Keratinocyte (primary cell): Measurements from ENCODE around the gene NCBP2. TPM values are rescaled to one million over a fixed set of nuclear protein-coding genes. Genes with fewer than 3 reads are reported as not detected.

Source experiments
- DNase-seq: peaks from one replicate; pipeline ENCODE4 v3.0.0-alpha.2; 2011; ENCODE audit warnings: low read depth, missing footprints, low spot score
- FAIRE-seq: peaks from 2 replicates; lab custom pipeline; 2011; peaks lifted over from hg19 to GRCh38; lab: Jason Lieb, UNC
- H2AFZ ChIP-seq: 2 replicates; pipeline ENCODE4 v1.6.0; 2012; ENCODE audit warnings: low read length, control low read depth, inconsistent platforms; ENCODE audit not compliant: control insufficient read depth
- H3K27ac ChIP-seq: 2 replicates; pipeline ENCODE4 v1.5.1; 2011; ENCODE audit warnings: low read length; ENCODE audit not compliant: control insufficient read depth, insufficient read depth
- H3K27me3 ChIP-seq: 3 replicates; pipeline ENCODE4 v1.6.0; 2011; ENCODE audit warnings: low read length; ENCODE audit not compliant: control insufficient read depth, insufficient read depth; ENCODE audit errors: extremely low read depth
- H3K36me3 ChIP-seq, 2 experiments: 2 replicates in 1 of 2; 3 replicates in 1 of 2; pipeline ENCODE4 v1.5.1; 2011; ENCODE audit warnings: low read length in 2 of 2, mild to moderate bottlenecking in 1 of 2; ENCODE audit not compliant: control insufficient read depth in 2 of 2, insufficient read depth in 2 of 2; ENCODE audit errors: extremely low read depth in 1 of 2
- H3K4me1 ChIP-seq: 3 replicates; pipeline ENCODE4 v1.5.1; 2011; ENCODE audit warnings: low read length; ENCODE audit not compliant: control insufficient read depth, insufficient read depth; ENCODE audit errors: extremely low read depth
- H3K4me2 ChIP-seq: 3 replicates; pipeline ENCODE4 v1.6.0; 2011; ENCODE audit warnings: low read depth, low read length; ENCODE audit not compliant: control insufficient read depth, insufficient read depth; ENCODE audit errors: extremely low read depth
- H3K4me3 ChIP-seq, 3 experiments: fragments of 200-600 bp in 1 of 3; sonication (generic) in 1 of 3; 2 replicates in 2 of 3; 3 replicates in 1 of 3; pipeline ENCODE4 v1.5.1; 2011 to 2016; ENCODE audit warnings: low read length in 3 of 3, mild to moderate bottlenecking in 3 of 3, control low read depth in 2 of 3, inconsistent platforms in 1 of 3, low read depth in 1 of 3, mixed read lengths in 1 of 3, mixed run types in 1 of 3, moderate library complexity in 1 of 3; ENCODE audit not compliant: control insufficient read depth in 2 of 3, insufficient read depth in 2 of 3; ENCODE audit errors: extremely low read depth in 1 of 3
- H3K79me2 ChIP-seq: 2 replicates; pipeline ENCODE4 v1.6.0; 2012; ENCODE audit warnings: low read length; ENCODE audit not compliant: control insufficient read depth, insufficient read depth
- H3K9ac ChIP-seq: 3 replicates; pipeline ENCODE4 v1.6.0; 2011; ENCODE audit warnings: low read length; ENCODE audit not compliant: control insufficient read depth, insufficient read depth; ENCODE audit errors: extremely low read depth
- H3K9me1 ChIP-seq: 3 replicates; pipeline ENCODE4 v1.6.0; 2011; ENCODE audit warnings: low read length; ENCODE audit not compliant: control insufficient read depth, insufficient read depth; ENCODE audit errors: extremely low read depth
- H3K9me3 ChIP-seq: 2 replicates; pipeline ENCODE4 v1.5.1; 2012; ENCODE audit warnings: low read depth, low read length; ENCODE audit not compliant: control insufficient read depth
- H4K20me1 ChIP-seq: 3 replicates; pipeline ENCODE4 v1.6.0; 2011; ENCODE audit warnings: low read length; ENCODE audit not compliant: control insufficient read depth, insufficient read depth; ENCODE audit errors: extremely low read depth
- CTCF ChIP-seq, 3 experiments: IDR thresholded peaks in 1 of 3; conservative IDR thresholded peaks in 1 of 3; optimal IDR thresholded peaks in 1 of 3; 2 replicates in 2 of 3; 3 replicates in 1 of 3; pipeline versions ENCODE3 to v1.5.1; 2011; ENCODE audit warnings: low read length in 3 of 3, mild to moderate bottlenecking in 3 of 3, moderate library complexity in 2 of 3, control low read depth in 1 of 3, inconsistent platforms in 1 of 3; ENCODE audit not compliant: insufficient read depth in 2 of 3; ENCODE audit errors: extremely low read depth in 1 of 3
- EZH2 ChIP-seq: IDR thresholded peaks from one replicate; pipeline ENCODE4 v1.6.1; 2012; ENCODE audit warnings: inconsistent platforms, mild to moderate bottlenecking, low read length, moderate library complexity
- dilution Hi-C: fragments of 300-500 bp; cut with MboI; formaldehyde crosslinking; loops from one replicate; pipeline ENCODE4 v1.7.0; 2020; ENCODE audit warnings: low sequenced_read_pairs; ENCODE audit not compliant: extremely low pct_ligation_motif_present
- polyA plus RNA-seq, 5 experiments: library from polyadenylated mRNA; depleted of rRNA in 3 of 5; stranded (reverse) in 3 of 5; stranded (forward) in 1 of 5; unstranded in 1 of 5; fragments of >200 nt; gene quantifications; 1 replicate in 1 of 5; 2 replicates in 3 of 5; 3 replicates in 1 of 5; pipeline versions ENCODE4 v1.2.1 to v1.2.3, GENCODE V29; 2011 to 2012; ENCODE audit warnings: missing spikeins in 2 of 5, low read depth in 1 of 5, low replicate concordance in 1 of 5

The NCBP2 gene
- polyA plus RNA-seq, 1 donor (not counting 4 experiments of a cell fraction or from before 2014, with no cell fraction given) = 71.4 TPM

GRCh38 chr3:196965112-196965803 is 22.9 kb upstream of the NCBP2 start:
- H3K9me1 ChIP-seq = no peaks in the 10 kb centered on the region
- H2AFZ ChIP-seq = no peak overlapping the region
- DNase-seq (no peak), FAIRE-seq (no peak)
- no peak overlapping the region for H3K9ac ChIP-seq
- H4K20me1 ChIP-seq = no peaks in the 10 kb centered on the region
- no peak overlapping the region for H3K4me3 ChIP-seq
- dilution Hi-C loops = no loop called here
- H3K27ac ChIP-seq = no peak overlapping the region
- no peaks in the 10 kb centered on the region for H3K27me3 ChIP-seq
- TF ChIP-seq CTCF (optimal IDR thresholded peaks at IDR 0.05 in 1 of 3, IDR thresholded peaks at IDR 0.05 in 1 of 3, conservative IDR thresholded peaks at IDR 0.05 in 1 of 3; ENCODE audit: extremely low read depth in 1 of 3, insufficient read depth in 2 of 3, low read length in 3 of 3) (no peak), EZH2 (no peak)
- peaks cover 0 to 1% of the 10 kb centered on the region in 2 experiments for H3K36me3 ChIP-seq
- no peaks in the 10 kb centered on the region for H3K9me3 ChIP-seq
- no peaks in the 10 kb centered on the region for H3K4me1 ChIP-seq
- no peaks in the 10 kb centered on the region for H3K79me2 ChIP-seq
- no peak overlapping the region for H3K4me2 ChIP-seq

GRCh38 chr3:196963631-196963953 is 21.3 kb upstream of the NCBP2 start:
- H3K79me2 ChIP-seq = no peaks in the 10 kb centered on the region
- no peak overlapping the region for H2AFZ ChIP-seq

More at GRCh38 chr3:196963631-196963953, 21.3 kb upstream of the NCBP2 start:
- Histone ChIP-seq H3K4me1 (no peaks in the 10 kb centered on the region), H3K27ac (no peak overlapping the region), H3K27me3 (no peaks in the 10 kb centered on the region), H3K9me3 (no peaks in the 10 kb centered on the region), H3K4me2 (no peak overlapping the region), H3K36me3 (peaks cover 0 to 1% of the 10 kb centered on the region in 2 experiments), H3K9ac (no peak overlapping the region), H3K4me3 (no peak overlapping the region), H3K9me1 (no peaks in the 10 kb centered on the region), H4K20me1 (no peaks in the 10 kb centered on the region)
- TF ChIP-seq EZH2 = no peak
- no peak for TF ChIP-seq CTCF (optimal IDR thresholded peaks at IDR 0.05 in 1 of 3, IDR thresholded peaks at IDR 0.05 in 1 of 3, conservative IDR thresholded peaks at IDR 0.05 in 1 of 3; ENCODE audit: extremely low read depth in 1 of 3, insufficient read depth in 2 of 3, low read length in 3 of 3)
- DNase-seq (no peak), FAIRE-seq (no peak)
- dilution Hi-C loops = no loop called here
